PC-3 (cell line): ENCODE measurements around the gene SLC35A5.

Source experiments
- EZH2 ChIP-seq: fragments of 300-600 bp; sonication (generic); IDR thresholded peaks from one replicate; pipeline ENCODE4 v1.6.1; 2017; ENCODE audit warnings: antibody characterized with exemption, mild to moderate bottlenecking, low read length; ENCODE audit not compliant: unreplicated experiment
- TF ChIP-seq, protein P1 (sequence below): fragments of 300-600 bp; sonication (generic); conservative IDR thresholded peaks from 2 replicates; pipeline ENCODE4 v1.5.1; 2017; ENCODE audit warnings: antibody characterized with exemption, low read depth, mild to moderate bottlenecking, low read length

DNA sequence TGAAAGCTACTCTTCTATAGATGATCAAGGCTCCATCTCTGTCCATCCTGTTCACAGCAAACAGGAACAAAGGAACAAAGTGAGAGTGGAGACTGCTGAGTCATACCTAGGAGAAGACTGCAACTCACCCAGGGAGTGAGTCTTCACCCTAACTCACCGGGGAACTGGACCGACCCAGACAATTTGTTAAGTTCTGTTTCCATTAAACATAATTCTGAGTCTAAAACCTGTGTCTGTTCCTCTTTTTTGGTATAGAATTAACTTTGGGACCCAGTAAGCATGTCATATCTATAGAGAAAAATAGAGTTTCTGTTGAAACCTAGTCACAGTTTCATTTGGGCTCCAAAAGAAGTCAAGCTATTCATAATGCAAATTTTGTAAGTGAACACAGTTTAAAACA lies 57.5 kb downstream of the SLC35A5 start:
- TF ChIP-seq, protein P1, sequence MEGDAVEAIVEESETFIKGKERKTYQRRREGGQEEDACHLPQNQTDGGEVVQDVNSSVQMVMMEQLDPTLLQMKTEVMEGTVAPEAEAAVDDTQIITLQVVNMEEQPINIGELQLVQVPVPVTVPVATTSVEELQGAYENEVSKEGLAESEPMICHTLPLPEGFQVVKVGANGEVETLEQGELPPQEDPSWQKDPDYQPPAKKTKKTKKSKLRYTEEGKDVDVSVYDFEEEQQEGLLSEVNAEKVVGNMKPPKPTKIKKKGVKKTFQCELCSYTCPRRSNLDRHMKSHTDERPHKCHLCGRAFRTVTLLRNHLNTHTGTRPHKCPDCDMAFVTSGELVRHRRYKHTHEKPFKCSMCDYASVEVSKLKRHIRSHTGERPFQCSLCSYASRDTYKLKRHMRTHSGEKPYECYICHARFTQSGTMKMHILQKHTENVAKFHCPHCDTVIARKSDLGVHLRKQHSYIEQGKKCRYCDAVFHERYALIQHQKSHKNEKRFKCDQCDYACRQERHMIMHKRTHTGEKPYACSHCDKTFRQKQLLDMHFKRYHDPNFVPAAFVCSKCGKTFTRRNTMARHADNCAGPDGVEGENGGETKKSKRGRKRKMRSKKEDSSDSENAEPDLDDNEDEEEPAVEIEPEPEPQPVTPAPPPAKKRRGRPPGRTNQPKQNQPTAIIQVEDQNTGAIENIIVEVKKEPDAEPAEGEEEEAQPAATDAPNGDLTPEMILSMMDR = no peak
- no peak for TF ChIP-seq EZH2
